Fibroblast of lung (primary cell): ENCODE results near the gene NME1. TPM values are rescaled to one million over a fixed set of nuclear protein-coding genes. Genes with fewer than 3 reads are reported as not detected.
"Not testable (repeated sequence)": the region's sequence is repeated elsewhere in the genome, so short reads cannot be mapped to it uniquely, and the experiment has no call there.

Experiments
- DNase-seq, 2 donors: peaks; one replicate each; pipeline versions ENCODE4 v3.0.0 to v3.0.0-alpha.2; 2010; ENCODE audit warnings: low read depth in 2 of 2
- H2AFZ ChIP-seq: 2 replicates; pipeline ENCODE4 v1.5.1; 2012; ENCODE audit warnings: low read length, control low read depth, inconsistent platforms
- H3K27ac ChIP-seq: 2 replicates; pipeline ENCODE4 v1.5.1; 2011; ENCODE audit warnings: low read length, control low read depth; ENCODE audit not compliant: insufficient read depth
- H3K27me3 ChIP-seq: 2 replicates; pipeline ENCODE4 v1.5.1; 2011; ENCODE audit warnings: mild to moderate bottlenecking, low read length; ENCODE audit not compliant: control insufficient read depth, insufficient read depth
- H3K36me3 ChIP-seq: 2 replicates; pipeline ENCODE4 v1.5.1; 2011; ENCODE audit warnings: low read length; ENCODE audit not compliant: control insufficient read depth, insufficient read depth
- H3K4me1 ChIP-seq: 2 replicates; pipeline ENCODE4 v1.5.1; 2011; ENCODE audit warnings: low read length; ENCODE audit not compliant: control insufficient read depth, insufficient read depth; ENCODE audit errors: extremely low read depth
- H3K4me2 ChIP-seq: 2 replicates; pipeline ENCODE4 v1.5.1; 2011; ENCODE audit warnings: low read length, control low read depth; ENCODE audit not compliant: insufficient read depth; ENCODE audit errors: extremely low read depth
- H3K4me3 ChIP-seq, 4 experiments: fragments of 200-600 bp in 1 of 4; sonication (generic) in 1 of 4; replicated peaks in 1 of 4; 2 replicates each; pipeline ENCODE4 v1.5.1; 2011 to 2016; ENCODE audit warnings: low read length in 4 of 4, low read depth in 3 of 4, mild to moderate bottlenecking in 3 of 4, control low read depth in 2 of 4, inconsistent platforms in 1 of 4, mixed read lengths in 1 of 4; ENCODE audit not compliant: insufficient read depth in 1 of 4; ENCODE audit errors: control extremely low read depth in 1 of 4
- H3K79me2 ChIP-seq: 2 replicates; pipeline ENCODE4 v1.5.1; 2012; ENCODE audit warnings: mild to moderate bottlenecking, low read length, inconsistent platforms; ENCODE audit not compliant: control insufficient read depth, insufficient read depth
- H3K9ac ChIP-seq: 2 replicates; pipeline ENCODE4 v1.5.1; 2011; ENCODE audit warnings: mild to moderate bottlenecking, low read length, control low read depth; ENCODE audit not compliant: insufficient read depth
- H3K9me3 ChIP-seq: 2 replicates; pipeline ENCODE4 v1.5.1; 2012; ENCODE audit warnings: low read depth, low read length; ENCODE audit not compliant: control insufficient read depth, insufficient read depth
- H4K20me1 ChIP-seq: 2 replicates; pipeline ENCODE4 v1.5.1; 2011; ENCODE audit warnings: low read length; ENCODE audit not compliant: control insufficient read depth, insufficient read depth; ENCODE audit errors: extremely low read depth
- EZH2 ChIP-seq: IDR thresholded peaks from 2 replicates; pipeline ENCODE4 v1.5.1; 2012; ENCODE audit warnings: low read length, control low read depth, mild to moderate bottlenecking; ENCODE audit errors: missing control alignments
- polyA plus RNA-seq, 2 donors: library from polyadenylated mRNA; depleted of rRNA in 1 of 2; stranded (reverse) in 1 of 2; unstranded in 1 of 2; fragments of >200 nt; gene quantifications; 2 replicates each; pipeline ENCODE4 v1.2.1, GENCODE V29; 2011 to 2012; ENCODE audit warnings: missing spikeins in 1 of 2
- total RNA-seq: library from RNA; depleted of rRNA; stranded (reverse); fragments of >200 nt; gene quantifications from 2 replicates; pipeline ENCODE4 v1.2.1, GENCODE V29; 2014
- TF ChIP-seq, protein P1 (sequence below), 2 donors: IDR thresholded peaks in 1 of 2; conservative IDR thresholded peaks in 1 of 2; 1 replicate in 1 of 2; 2 replicates in 1 of 2; pipeline ENCODE4 v1.5.1; 2011 to 2012; ENCODE audit warnings: low read length in 2 of 2, control low read depth in 1 of 2, inconsistent platforms in 1 of 2, low read depth in 1 of 2, mild to moderate bottlenecking in 1 of 2

Gene NME1
- total and polyA plus RNA-seq, 2 donors (not counting 1 experiment from before 2014, with no cell fraction given): 108 to 220 TPM

DNA sequence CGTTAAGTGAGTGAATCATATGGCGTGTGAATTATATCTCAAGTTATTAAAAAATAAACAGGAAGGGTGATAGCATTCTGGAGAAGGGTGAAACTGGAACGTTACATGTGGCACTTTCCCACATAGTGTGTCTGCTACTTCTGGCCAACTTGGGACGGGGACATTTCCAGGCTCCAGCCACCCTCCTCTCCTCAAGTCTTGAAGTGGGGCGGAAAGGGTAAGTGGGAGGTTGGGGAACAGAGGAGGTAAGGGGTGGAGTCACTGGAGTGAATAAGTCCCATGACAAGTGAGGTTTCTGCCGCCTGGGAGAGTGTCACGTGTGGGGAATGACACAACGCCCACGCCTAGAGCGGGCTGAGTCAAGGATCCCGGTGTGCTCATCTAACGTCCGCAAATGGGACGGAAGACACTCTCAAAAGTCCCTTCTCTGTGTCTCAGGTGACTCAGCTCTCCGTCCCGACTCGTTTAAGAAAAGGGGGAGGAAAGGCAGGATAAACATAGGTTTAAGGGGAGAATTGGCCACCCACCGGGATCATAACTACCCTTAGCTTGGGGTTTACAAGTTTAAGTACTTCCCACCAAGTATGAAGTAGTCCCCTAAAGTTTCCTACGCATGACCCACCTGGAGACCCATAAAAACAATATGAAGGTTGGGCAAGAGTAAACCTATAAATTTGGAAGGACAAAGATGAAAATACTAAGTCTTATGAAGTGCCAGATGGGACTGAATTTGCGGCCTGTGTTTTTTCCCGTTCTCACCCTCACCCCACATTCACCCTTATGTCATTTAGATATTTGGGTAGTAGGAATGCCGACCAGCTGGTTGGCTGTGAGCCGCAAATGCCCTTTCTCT, 31.5 kb upstream of the NME1 start:
- Histone ChIP-seq H3K36me3 (no peaks in the 10 kb centered on the region), H3K4me1 (peaks cover 7% of the 10 kb centered on the region), H3K9ac (no peak overlapping the region), H3K4me2 (peak overlapping the region; percentile 67), H3K4me3 (peak overlapping the region in 3 of 4 experiments; percentile 63 to 79 (median 66)), H3K27me3 (no peaks in the 10 kb centered on the region), H3K27ac (peak overlapping the region; percentile 98), H3K9me3 (no peaks in the 10 kb centered on the region), H2AFZ (peak overlapping the region; percentile 57), H4K20me1 (no peaks in the 10 kb centered on the region), H3K79me2 (peaks cover 33% of the 10 kb centered on the region)
- DNase-seq: peak; percentile 91 to 92
- TF ChIP-seq, protein P1, sequence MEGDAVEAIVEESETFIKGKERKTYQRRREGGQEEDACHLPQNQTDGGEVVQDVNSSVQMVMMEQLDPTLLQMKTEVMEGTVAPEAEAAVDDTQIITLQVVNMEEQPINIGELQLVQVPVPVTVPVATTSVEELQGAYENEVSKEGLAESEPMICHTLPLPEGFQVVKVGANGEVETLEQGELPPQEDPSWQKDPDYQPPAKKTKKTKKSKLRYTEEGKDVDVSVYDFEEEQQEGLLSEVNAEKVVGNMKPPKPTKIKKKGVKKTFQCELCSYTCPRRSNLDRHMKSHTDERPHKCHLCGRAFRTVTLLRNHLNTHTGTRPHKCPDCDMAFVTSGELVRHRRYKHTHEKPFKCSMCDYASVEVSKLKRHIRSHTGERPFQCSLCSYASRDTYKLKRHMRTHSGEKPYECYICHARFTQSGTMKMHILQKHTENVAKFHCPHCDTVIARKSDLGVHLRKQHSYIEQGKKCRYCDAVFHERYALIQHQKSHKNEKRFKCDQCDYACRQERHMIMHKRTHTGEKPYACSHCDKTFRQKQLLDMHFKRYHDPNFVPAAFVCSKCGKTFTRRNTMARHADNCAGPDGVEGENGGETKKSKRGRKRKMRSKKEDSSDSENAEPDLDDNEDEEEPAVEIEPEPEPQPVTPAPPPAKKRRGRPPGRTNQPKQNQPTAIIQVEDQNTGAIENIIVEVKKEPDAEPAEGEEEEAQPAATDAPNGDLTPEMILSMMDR (conservative IDR thresholded peaks at IDR 0.05 in 1 of 2, IDR thresholded peaks at IDR 0.05 in 1 of 2; ENCODE audit: low read depth in 1 of 2, low read length in 2 of 2): no peak
- TF ChIP-seq EZH2: no peak

DNA sequence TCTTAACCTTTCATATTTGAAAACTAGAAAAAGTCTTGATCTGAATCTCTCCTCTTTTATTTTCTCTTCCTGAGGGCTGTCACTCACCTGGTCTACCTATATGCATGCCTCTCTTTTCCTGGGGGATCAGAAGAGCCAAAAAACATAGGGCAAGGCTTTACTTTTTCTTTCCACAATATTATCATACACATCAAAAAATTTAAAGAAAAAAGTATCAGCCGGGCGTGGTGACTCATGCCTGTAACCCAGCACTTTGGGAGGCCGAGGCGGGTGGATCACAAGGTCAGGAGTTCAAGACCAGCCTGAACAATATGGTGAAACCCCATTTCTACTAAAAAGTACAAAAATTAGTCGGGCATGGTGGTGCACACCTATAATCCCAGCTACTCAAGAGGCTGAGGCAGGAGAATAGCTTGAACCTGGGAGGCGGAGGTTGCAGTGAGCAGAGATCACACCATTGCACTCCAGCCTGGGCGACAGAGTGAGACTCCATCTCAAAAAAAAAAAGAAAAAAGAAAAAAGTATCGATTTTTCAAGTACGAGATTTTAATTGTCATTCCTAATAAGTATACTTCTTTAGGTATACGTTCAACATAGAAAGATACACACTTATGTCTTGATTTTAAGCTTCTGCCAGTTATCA, 30.8 kb upstream of the NME1 start:
- H2AFZ ChIP-seq, H3K36me3 ChIP-seq, H3K4me1 ChIP-seq, H3K27me3 ChIP-seq, H3K4me2 ChIP-seq, H3K9ac ChIP-seq, DNase-seq, H3K27ac ChIP-seq, H3K4me3 ChIP-seq, H4K20me1 ChIP-seq, H3K9me3 ChIP-seq: not testable (repeated sequence)
- H3K79me2 ChIP-seq: peaks cover 28% of the 10 kb centered on the region

GRCh38 chr17:51124640-51125503, 28.5 kb upstream of the NME1 start:
- no peak overlapping the region for H2AFZ ChIP-seq
- H3K4me1 ChIP-seq: peaks cover 2% of the 10 kb centered on the region
- no peak overlapping the region for H3K4me3 ChIP-seq
- H3K27me3 ChIP-seq: no peaks in the 10 kb centered on the region
- no peaks in the 10 kb centered on the region for H3K9me3 ChIP-seq
- TF ChIP-seq, protein P1 (conservative IDR thresholded peaks at IDR 0.05 in 1 of 2, IDR thresholded peaks at IDR 0.05 in 1 of 2; ENCODE audit: low read depth in 1 of 2, low read length in 2 of 2): no peak
- no peak for TF ChIP-seq EZH2
- H3K9ac ChIP-seq: no peak overlapping the region
- H3K4me2 ChIP-seq: no peak overlapping the region
- no peak for DNase-seq
- peaks cover 5% of the 10 kb centered on the region for H3K79me2 ChIP-seq
- no peaks in the 10 kb centered on the region for H4K20me1 ChIP-seq
- H3K36me3 ChIP-seq: no peaks in the 10 kb centered on the region
- no peak overlapping the region for H3K27ac ChIP-seq
